GM18499 (cell line): Measurements from ENCODE around the gene HS3ST3A1.

Source experiments
- ATAC-seq: cut with Tn5 transposase; IDR thresholded peaks from one replicate; pipeline ENCODE4 v1.9.1; 2021; ENCODE audit warnings: moderate number of reproducible peaks; ENCODE audit not compliant: insufficient read depth, unreplicated experiment

HS3ST3A1 gene

DNA sequence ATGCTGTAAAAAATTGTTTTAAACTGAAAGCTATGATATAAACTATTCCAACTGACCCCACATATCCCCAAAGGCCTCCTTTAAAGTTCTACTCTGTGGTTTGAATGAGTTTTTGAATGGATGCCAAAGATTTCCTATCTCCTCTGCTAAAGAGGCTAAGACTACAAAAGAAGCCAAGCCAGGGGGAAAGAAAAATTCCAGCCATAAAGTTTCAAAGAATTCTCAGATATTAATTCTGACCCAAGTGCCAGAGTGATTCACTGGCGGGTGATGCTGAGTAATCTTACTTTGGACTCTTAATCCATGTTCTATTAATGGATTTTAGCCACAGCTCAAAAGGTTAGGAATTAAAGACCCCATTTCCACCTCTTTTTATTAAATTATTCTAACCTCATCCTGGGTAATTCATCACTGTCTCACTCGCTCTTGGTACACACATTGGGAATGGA is 60.7 kb downstream of the HS3ST3A1 start:
- no peak for ATAC-seq

DNA sequence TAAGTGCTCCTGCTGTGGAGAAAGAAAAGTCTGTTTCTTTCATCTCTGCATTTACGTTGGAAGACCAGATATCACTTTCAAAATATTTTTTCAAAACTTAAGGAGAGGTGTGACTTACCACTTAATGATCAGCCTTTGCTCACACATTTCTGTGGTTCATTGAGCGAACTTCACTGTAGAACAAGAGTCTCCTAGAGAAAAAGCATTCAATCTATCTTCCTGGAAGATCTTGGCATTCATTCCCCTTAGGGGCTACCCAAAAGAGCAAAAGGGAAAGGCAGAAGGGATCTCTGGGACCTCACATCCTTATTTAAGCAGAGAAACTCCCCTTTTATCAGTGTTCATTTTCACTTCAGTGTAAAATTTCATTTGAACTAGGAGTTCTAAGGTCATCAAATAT is 61.2 kb downstream of the HS3ST3A1 start:
- no peak for ATAC-seq

- ATAC-seq = no peak
Observed at GRCh38 chr17:13539421-13539820, 62.3 kb downstream of the HS3ST3A1 start.

DNA sequence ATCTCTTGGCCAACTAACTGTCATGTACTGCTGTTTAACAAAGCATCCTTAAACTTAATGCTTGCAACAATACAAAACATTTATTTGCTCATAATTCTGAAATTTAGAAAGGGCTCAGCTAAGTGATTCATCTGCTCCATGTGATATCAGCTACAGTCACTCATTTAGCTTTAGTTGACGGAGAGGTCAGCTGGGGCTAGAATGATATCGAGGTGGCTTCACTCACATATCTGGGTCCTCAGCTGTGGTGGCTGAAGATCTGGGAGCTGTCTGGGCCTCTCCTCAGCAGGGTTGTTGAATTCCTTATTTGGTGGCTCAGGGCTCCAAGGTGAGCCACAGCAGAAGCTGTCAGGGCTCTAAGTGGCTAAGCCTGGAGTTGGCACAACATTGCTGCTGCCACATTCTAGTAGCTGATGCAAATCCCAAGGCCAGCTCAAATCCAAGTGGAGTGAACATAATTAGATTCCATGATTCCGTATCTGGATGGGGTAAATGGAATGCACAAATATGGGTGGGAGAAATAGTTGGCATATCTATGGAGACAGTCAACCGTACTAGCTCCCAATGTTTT is 62.8 kb downstream of the HS3ST3A1 start:
- ATAC-seq = no peak

DNA sequence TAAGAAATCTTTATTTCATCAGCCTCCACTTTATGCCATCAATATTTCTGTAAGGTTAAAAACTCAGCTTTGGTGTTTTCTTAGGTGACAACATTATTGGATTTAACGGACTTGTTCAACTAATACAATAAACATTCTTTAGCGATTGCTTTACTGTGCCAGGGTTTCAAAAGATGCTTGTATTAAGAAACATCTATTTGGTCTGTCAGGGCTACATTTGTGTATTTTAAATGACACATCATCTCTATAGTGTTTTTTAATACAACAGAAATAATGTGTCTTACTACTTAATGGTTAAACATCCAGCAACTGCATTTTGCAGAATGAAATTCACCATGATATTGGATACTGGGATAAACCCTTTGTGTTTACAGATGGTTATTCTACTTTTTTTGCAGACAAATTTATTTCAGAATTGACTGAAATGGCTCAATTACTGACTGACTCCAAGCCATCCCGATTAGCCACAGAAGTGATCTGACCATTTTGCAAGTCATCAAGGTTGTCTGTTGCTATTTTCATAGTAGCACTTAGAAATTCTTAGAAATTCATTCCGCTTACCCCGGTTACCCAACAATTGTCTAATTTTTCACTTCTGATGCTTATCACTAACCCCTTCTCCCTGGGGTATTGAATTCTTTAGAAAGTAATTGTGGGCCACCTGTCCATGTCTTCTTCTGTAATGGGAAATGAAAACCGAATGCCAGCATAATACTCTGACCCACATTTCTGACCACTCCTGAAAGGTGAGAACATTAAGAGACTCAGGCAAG is 63.7 kb downstream of the HS3ST3A1 start:
- ATAC-seq = no peak

GRCh38 chr17:13537167-13537731 is 64.5 kb downstream of the HS3ST3A1 start:
- ATAC-seq = no peak

- no peak for ATAC-seq
Observed at GRCh38 chr17:13534946-13535345, 66.8 kb downstream of the HS3ST3A1 start.

DNA sequence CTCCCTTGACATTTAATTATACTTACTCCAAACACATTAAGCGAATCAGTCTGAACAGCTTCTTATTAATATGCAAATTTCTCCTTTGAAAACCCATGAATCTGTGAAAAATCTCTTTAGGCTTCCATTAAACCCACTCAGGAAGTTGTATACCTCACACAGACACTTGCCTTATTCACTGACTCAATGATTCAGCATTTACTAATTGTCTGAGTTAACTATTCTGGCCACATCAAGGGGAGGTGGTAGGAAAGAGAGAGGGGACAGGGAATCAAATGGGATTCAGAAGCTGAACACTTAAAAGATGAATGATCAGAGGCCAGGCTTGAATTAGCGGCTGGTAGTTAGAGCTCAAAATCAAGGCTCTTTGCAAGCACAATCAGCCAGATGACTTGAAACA is 70.0 kb downstream of the HS3ST3A1 start:
- ATAC-seq = no peak

GRCh38 chr17:13525876-13526275 is 75.9 kb downstream of the HS3ST3A1 start:
- ATAC-seq = no peak

DNA sequence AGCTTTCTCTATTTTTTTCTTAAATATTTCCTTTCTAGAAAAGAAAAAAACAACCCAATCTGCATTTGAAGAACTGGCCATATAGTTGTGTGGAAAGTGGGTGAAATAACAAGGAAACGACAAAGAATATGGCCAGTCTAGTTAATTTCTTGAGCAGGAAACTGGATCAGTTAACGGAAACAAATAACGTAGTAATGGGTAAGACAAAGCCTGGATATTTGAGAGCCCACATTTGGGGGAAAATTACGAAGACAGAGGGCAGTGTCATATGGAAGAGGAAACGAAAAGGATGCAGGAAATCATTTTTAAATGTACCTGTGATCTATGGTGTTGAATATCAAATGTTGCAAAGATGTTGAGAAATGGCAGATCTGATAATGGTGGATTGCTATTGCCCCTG is 78.6 kb downstream of the HS3ST3A1 start:
- no peak for ATAC-seq

GRCh38 chr17:13522749-13523148 is 79.0 kb downstream of the HS3ST3A1 start:
- ATAC-seq = no peak

GRCh38 chr17:13521784-13522183 is 79.9 kb downstream of the HS3ST3A1 start:
- no peak for ATAC-seq

GRCh38 chr17:13520899-13521572 is 80.7 kb downstream of the HS3ST3A1 start:
- ATAC-seq = no peak

- ATAC-seq = no peak
Observed at GRCh38 chr17:13518261-13519000, 83.3 kb downstream of the HS3ST3A1 start.

GRCh38 chr17:13513039-13513405 is 88.7 kb downstream of the HS3ST3A1 start:
- no peak for ATAC-seq

- ATAC-seq = no peak
Observed at GRCh38 chr17:13510062-13510461, 91.7 kb downstream of the HS3ST3A1 start.

DNA sequence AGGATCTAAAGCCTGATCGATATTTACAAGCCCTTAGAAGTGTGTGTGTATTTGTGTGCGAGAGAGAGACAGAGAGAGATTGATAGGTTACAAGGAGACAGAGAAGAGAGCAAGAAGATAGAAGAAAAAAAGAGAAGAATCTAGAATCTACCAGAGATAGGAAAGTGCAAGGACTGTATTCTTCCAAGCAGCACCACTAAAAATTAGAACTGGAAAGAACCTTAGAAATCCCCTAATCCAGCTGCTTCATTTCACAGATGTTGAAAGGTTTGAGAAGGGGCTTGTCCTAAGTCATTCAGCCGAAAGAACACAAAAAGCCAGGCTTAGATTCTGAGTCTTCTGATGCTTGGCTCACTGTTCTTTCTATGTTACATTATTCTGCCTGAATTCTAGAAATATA is 92.2 kb downstream of the HS3ST3A1 start:
- ATAC-seq = no peak

- no peak for ATAC-seq
Observed at GRCh38 chr17:13508896-13509295, 92.8 kb downstream of the HS3ST3A1 start.

DNA sequence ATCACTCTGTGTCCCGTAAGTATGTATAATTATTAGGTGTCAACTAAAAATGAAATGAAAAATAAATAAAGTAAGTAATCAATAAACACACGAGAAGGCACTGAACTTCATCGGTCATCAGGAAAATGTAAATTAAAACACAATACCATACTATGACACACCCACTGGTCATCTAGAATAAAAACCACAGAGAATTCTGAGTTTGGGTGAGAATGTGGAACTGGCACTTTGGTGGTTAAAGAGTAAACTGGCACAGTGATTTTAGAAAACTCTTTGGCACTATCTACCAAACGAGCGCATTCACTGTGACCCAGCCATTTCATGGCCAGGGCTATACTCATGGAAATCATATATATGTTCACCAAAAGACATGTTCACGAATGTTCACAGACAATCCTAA is 98.2 kb downstream of the HS3ST3A1 start:
- ATAC-seq = no peak

- ATAC-seq = no peak
Observed at GRCh38 chr17:13502263-13502662, 99.5 kb downstream of the HS3ST3A1 start.

DNA sequence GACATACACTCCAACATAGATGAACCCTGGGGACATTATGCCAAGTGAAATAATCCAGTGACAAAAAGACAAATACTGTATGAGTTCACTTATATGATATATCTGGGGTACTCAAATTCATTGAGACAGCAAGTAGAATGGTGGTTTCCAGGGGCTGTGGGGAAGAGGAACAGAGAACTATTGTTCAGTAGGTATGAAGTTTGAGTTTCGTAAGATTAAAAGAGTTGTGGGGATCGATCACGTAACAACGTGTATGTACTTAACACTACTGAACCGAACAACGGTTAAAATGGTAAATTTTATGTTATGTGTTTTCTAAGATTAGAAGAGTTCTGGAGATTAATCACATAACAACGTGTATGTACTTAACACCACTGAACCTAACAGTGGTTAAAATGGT is 100.8 kb downstream of the HS3ST3A1 start:
- no peak for ATAC-seq
